Loucy (cell line): ENCODE data around the gene F5.

Experiments
- EZH2phosphoT487 ChIP-seq: fragments of 200-600 bp; IDR thresholded peaks from 2 replicates; pipeline ENCODE4 v1.6.1; 2018; ENCODE audit warnings: antibody characterized with exemption, mild to moderate bottlenecking, moderate library complexity, borderline replicate concordance
- TF ChIP-seq, protein P1 (sequence below): fragments of 200-600 bp; sonication (generic); conservative IDR thresholded peaks from 2 replicates; pipeline ENCODE4 v1.5.1; 2014; ENCODE audit warnings: mild to moderate bottlenecking, antibody characterized with exemption, low read length

DNA sequence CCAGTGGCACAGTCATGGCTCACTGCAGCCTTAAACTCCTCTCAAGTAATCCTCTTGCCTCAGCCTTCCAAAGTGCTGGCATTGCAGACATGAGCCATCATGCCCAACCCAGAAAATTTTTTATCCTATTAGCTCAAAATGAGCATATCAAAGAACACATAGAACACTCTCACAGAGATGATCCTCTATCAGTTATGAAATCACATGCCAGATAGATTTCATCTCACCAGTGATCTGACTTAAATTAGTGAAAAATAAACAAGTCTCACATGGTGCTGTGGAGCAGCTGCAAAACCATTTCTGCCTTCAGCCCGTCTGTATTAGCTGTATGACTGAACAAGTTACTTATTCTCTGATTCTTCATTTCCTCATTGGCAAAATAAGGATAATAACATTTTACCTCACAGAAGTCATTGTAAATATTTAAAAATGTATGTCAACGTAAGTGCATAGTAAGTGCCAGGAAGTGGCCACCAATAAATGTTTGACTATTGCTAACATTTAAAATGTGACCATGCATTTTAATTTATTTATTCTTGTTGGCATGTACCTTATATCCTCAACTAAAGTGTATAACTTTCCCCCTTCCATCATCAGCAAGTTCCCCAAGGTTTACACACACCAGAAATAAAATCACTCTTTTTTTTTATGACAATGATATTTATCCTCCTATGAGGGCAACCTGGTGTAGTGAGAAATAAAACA, 71.6 kb downstream of the F5 start:
- TF ChIP-seq, protein P1, sequence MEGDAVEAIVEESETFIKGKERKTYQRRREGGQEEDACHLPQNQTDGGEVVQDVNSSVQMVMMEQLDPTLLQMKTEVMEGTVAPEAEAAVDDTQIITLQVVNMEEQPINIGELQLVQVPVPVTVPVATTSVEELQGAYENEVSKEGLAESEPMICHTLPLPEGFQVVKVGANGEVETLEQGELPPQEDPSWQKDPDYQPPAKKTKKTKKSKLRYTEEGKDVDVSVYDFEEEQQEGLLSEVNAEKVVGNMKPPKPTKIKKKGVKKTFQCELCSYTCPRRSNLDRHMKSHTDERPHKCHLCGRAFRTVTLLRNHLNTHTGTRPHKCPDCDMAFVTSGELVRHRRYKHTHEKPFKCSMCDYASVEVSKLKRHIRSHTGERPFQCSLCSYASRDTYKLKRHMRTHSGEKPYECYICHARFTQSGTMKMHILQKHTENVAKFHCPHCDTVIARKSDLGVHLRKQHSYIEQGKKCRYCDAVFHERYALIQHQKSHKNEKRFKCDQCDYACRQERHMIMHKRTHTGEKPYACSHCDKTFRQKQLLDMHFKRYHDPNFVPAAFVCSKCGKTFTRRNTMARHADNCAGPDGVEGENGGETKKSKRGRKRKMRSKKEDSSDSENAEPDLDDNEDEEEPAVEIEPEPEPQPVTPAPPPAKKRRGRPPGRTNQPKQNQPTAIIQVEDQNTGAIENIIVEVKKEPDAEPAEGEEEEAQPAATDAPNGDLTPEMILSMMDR, result no peak
- TF ChIP-seq EZH2phosphoT487, result no peak
